Stomach smooth muscle (tissue), 2 donors: ENCODE measurements around the gene PARP1.

Experiments used
- H3K27ac ChIP-seq: one replicate; pipeline ENCODE4 v1.7.0; 2013; ENCODE audit warnings: mild to moderate bottlenecking, low read length, inconsistent platforms
- H3K27me3 ChIP-seq, 2 donors: one replicate each; pipeline ENCODE4 v1.7.0; 2013; ENCODE audit warnings: low read length in 2 of 2; ENCODE audit not compliant: insufficient read depth in 2 of 2, control insufficient read depth in 1 of 2
- H3K36me3 ChIP-seq, 2 donors: one replicate each; pipeline ENCODE4 v1.7.0; 2013; ENCODE audit warnings: low read length in 2 of 2; ENCODE audit not compliant: control insufficient read depth in 2 of 2, insufficient read depth in 2 of 2
- H3K4me1 ChIP-seq: one replicate; pipeline ENCODE4 v1.7.0; 2013; ENCODE audit warnings: low read length; ENCODE audit not compliant: control insufficient read depth, insufficient read depth
- H3K4me3 ChIP-seq, 2 donors: one replicate each; pipeline ENCODE4 v1.7.0; 2013; ENCODE audit warnings: low read length in 2 of 2
- H3K9ac ChIP-seq, 2 donors: one replicate each; pipeline ENCODE4 v1.7.0; 2013; ENCODE audit warnings: low read length in 2 of 2, mild to moderate bottlenecking in 1 of 2
- H3K9me3 ChIP-seq, 2 donors: one replicate each; pipeline ENCODE4 v1.7.0; 2013; ENCODE audit warnings: low read length in 2 of 2; ENCODE audit not compliant: control insufficient read depth in 2 of 2
- donor health status: healthy.
- donor health status: Pancreatic carcinoma.

The PARP1 gene

DNA sequence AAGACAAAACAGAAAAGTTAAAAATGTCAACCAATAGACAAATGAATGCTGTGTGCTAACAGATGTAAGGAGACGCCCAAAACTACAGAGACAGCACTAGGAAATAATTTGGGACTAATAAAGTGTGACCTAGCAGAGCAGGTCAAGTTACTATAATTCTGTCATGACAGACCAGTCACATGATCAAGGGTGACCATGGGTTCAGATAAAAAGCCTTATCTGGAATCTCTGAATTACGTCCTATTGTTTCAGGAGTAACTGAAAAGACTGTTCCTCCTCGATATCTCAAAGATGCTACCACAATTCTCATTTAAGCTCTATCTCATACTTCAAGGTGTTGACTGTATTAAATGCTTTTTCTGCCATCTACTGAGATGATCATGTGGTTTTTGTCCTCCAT, 31.6 kb downstream of the PARP1 start:
- Histone ChIP-seq H3K36me3 (peaks cover 84 to 88% of the 10 kb centered on the region in 2 donors), H3K27me3 (no peaks in the 10 kb centered on the region), H3K4me1 (no peaks in the 10 kb centered on the region), H3K9me3 (no peaks in the 10 kb centered on the region), H3K9ac (no peak overlapping the region), H3K27ac (no peak overlapping the region), H3K4me3 (no peak overlapping the region)

DNA sequence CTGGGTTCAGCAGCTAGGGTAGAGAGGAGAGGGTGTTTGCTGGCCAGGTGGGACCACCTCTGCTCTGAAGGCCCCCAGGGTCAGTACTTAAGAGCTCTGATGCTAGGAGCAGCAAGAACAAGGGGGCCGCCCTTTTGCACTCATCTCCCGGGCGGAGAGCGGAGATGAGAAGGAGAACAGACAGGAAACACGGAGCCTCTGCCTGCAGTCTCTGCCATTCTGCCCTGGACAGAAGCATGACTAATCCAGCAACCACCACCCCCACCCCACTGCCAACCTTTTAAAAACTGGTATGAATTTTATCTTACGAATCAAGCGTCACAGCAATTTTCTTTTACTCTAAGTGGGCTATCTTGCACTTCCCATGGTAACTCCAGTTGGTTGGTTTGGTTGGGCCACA, 34.5 kb downstream of the PARP1 start:
- Histone ChIP-seq H3K9me3 (no peaks in the 10 kb centered on the region), H3K36me3 (peaks cover 69 to 80% of the 10 kb centered on the region in 2 donors), H3K4me1 (no peaks in the 10 kb centered on the region), H3K27me3 (no peaks in the 10 kb centered on the region), H3K4me3 (no peak overlapping the region), H3K9ac (no peak overlapping the region), H3K27ac (no peak overlapping the region)

DNA sequence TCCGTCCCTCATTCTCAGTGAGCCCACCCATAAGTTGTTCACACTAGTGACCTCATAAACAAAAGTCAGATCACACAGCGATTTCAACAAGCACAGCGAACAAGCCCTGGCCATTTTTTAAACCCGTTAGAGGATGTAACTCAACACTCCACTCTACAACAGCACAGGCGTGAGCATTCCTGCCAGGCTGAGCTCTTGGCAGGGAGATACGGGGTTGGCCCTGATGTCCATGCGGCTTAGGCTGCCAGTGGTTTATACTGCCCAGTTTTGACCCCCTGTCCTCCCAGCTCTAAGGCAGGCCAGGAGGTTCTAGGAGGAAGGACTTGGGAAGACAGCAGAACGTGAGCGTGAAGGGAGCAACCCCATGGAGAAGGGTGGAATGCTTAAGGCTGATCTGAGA, 35.0 kb downstream of the PARP1 start:
- Histone ChIP-seq H3K4me1 (no peaks in the 10 kb centered on the region), H3K4me3 (no peak overlapping the region), H3K9me3 (no peaks in the 10 kb centered on the region), H3K27ac (no peak overlapping the region), H3K9ac (no peak overlapping the region), H3K36me3 (peaks cover 71 to 82% of the 10 kb centered on the region in 2 donors), H3K27me3 (no peaks in the 10 kb centered on the region)

DNA sequence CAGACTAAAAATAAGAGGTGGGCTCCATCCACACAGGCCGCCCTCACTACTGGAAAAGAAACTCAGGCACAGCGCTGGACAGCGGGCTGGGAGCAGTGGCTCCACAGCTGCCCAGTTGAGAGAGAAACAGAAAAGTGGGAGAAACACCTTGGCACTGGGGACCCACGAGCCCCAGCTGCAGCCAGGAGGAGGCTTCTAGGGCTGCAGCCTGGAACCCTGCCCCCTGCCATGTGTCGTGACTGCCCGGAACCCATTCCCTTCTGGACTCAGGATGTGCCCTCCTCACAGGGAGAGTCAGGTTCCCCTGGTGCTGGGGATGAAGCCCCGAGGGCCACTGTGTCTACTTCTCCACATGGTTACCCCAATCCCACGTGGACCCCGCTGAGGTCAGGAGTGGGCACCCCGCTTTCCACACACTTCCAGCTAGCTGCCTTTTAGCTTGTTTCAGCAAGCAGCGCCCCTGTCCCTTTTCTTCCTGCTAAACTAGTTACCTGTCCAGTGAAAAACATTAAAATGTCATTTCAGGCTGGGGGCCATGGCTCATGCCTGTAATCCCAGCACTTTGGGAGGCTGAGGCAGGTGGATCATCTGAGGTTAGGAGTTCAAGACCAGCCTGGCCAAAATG, 35.9 kb downstream of the PARP1 start:
- no peaks in the 10 kb centered on the region for H3K27me3 ChIP-seq
- H3K27ac ChIP-seq: no peak overlapping the region
- H3K36me3 ChIP-seq: peaks cover 74 to 83% of the 10 kb centered on the region in 2 donors

DNA sequence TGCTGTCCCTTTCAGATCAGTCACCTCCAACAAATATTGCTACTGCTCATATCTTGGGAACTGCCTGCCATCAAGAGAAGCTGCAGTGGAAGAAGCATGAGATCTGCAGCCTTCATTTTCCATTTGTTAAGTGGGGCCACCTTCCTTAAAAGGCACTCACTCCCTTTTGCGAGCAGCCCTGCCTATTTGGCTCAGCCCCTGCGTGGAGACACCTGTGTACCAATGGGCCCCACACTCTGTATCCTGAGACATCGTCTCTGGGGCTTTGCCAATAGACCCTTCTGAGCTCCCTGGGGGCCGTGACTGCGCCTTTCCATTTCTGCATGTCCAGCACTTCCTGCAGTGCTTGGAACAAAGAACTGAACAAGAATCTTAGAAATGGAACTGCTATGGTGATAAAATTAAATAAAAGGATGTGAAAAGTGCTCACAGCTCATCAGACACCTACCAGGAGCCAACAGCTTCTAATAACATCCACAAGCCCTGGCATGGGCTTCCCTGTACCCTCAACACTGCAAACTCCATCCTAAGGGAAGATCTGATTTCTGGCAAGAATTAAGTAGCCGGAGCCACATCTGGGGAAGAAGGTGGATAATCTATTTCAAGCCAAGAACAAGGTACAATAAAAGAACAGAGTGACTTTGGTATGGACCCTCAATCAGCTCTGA, 36.7 kb downstream of the PARP1 start:
- Histone ChIP-seq H3K9ac (no peak overlapping the region), H3K4me1 (no peaks in the 10 kb centered on the region), H3K4me3 (no peak overlapping the region), H3K36me3 (peaks cover 74 to 83% of the 10 kb centered on the region in 2 donors), H3K27me3 (no peaks in the 10 kb centered on the region), H3K27ac (no peak overlapping the region), H3K9me3 (no peaks in the 10 kb centered on the region)

More for the DNA sequence above, 35.9 kb downstream of the PARP1 start:
- Histone ChIP-seq H3K4me3 (no peak overlapping the region), H3K9ac (no peak overlapping the region), H3K9me3 (no peaks in the 10 kb centered on the region), H3K4me1 (no peaks in the 10 kb centered on the region)

DNA sequence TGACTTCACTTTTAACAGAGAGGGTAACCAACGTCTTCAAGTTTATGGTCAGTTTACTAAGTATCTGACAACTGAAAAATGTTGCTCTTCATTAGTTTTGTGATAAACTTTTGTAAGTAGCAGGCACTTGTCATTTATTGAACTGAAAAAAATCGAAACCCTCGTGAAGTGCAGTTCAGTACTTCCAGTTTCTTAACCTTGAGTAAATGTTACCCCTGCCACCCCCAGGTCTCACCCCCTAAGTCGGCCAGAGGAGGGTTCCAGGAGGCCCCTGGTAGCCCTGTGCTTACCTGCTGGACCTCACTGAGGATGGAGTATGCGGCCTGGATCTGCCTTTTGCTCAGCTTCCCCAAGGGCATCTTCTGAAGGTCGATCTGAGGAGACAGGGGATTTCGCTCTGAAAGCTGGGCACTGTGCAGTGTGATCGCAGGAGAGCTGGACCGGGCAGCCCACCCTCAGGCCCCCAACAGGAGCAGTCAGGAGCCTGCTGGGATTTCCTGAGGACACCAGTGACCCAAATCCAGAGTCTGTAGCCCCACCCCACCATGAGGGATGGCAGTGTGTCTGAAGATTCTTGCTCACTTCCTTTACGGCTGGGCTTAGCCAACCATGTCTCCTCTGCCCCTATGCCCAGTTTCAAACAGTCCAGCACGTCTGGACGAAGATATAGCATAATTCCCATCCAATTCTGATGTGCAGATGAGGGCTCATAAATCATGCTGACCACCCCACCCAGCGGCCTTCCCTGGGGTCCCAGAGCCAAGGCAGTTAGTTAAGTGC, 37.6 kb downstream of the PARP1 start:
- H3K9me3 ChIP-seq: no peaks in the 10 kb centered on the region
- no peaks in the 10 kb centered on the region for H3K4me1 ChIP-seq
- no peak overlapping the region for H3K4me3 ChIP-seq
- H3K27me3 ChIP-seq: no peaks in the 10 kb centered on the region
- peaks cover 74 to 83% of the 10 kb centered on the region in 2 donors for H3K36me3 ChIP-seq
- H3K9ac ChIP-seq: no peak overlapping the region
- no peak overlapping the region for H3K27ac ChIP-seq

DNA sequence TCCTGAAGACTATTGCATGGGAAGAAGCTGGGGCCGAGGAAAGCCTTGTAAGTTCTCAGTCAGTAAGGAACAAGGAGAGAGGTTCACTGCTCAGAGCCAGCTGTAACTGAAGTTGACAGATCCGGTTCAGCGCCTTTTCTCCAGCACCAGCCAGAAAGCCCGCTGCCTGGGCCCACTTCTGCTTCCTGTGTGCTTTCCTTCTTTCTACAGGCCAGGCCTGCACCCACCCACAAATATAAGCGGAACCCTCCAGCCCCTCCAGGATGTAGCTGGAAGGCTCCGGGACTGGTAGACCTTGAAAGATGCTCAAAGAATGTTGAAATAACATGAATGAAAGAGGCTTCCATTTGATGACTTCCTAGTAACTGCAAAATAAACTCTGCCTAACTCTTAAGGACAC, 38.8 kb downstream of the PARP1 start:
- H3K4me3 ChIP-seq: no peak overlapping the region
- peaks cover 73 to 82% of the 10 kb centered on the region in 2 donors for H3K36me3 ChIP-seq
- no peak overlapping the region for H3K27ac ChIP-seq
- H3K9ac ChIP-seq: no peak overlapping the region
- H3K4me1 ChIP-seq: no peaks in the 10 kb centered on the region
- no peaks in the 10 kb centered on the region for H3K9me3 ChIP-seq
- no peaks in the 10 kb centered on the region for H3K27me3 ChIP-seq

DNA sequence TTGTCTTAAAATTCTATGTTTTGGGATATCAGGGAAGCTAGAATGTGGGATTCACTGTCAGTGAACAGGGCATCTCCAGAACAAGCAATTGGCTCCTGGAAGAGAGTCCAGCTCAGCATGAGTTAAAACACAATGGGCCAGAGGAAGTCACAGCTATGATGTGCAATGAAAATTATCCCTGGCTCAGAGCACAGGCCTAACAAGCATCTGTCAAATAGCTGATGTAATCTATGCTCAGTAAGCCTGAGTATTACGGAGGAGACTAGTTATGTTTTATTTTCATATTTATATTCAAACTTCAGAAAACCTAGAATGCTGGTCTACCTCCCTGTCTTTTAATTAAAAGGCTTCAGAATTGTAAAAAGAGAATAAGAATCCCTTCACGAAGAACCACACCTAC, 41.6 kb downstream of the PARP1 start:
- no peak overlapping the region for H3K9ac ChIP-seq
- H3K9me3 ChIP-seq: no peaks in the 10 kb centered on the region
- no peaks in the 10 kb centered on the region for H3K4me1 ChIP-seq
- H3K27ac ChIP-seq: no peak overlapping the region
- H3K4me3 ChIP-seq: no peak overlapping the region
- H3K36me3 ChIP-seq: peaks cover 72 to 84% of the 10 kb centered on the region in 2 donors
- H3K27me3 ChIP-seq: no peaks in the 10 kb centered on the region

DNA sequence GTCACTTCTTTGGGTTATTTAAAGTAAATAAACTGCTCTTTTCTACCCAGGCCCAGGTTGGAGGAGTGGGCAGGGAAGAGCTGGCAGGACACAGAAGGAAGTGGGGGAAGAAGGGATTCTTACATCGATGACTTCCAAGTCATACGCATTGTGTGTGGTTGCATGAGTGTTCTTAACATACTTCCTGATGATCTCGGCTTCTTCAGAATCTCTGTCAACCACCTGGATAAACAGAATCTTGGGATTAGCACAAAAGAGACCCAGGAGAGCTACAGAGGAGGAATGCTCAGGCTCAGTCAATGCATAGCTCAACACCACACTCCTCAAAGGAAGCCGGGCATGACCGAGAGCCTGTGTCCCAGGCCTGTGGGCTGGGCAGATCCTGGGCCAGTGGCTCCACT, 42.1 kb downstream of the PARP1 start:
- no peak overlapping the region for H3K9ac ChIP-seq
- no peak overlapping the region for H3K4me3 ChIP-seq
- H3K4me1 ChIP-seq: no peaks in the 10 kb centered on the region
- H3K27ac ChIP-seq: no peak overlapping the region
- no peaks in the 10 kb centered on the region for H3K27me3 ChIP-seq
- H3K9me3 ChIP-seq: no peaks in the 10 kb centered on the region
- H3K36me3 ChIP-seq: peaks cover 75 to 83% of the 10 kb centered on the region in 2 donors

DNA sequence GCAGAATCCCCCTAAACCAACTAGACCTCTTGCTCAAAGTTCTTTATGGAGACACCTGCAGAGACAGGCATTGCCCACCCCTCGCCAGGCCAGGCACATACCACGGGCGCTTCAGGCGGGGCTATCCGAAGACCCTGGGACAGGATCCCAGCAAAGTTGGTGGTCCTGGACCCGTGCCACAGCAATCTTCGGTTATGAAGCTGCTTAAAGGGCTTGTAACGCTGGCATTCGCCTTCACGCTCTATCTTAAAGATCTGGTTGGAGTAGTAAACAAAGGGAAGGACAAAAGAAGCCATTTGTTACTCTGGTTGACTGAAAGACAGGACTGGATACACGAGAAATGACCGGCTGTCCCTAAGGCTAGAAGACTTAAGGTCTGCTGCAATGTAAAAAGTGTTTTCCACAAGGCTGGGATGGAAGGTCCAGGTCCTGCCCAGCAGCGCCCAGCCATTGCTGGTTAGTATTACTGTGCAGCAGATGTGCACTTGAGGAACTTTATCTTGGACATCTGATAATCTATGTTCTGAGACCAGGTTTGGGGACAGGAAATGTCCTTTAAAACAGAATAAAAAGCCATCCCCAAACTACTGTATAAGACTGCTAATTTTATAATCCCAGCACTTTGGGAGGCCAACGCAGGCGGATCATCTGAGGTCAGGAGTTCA, 42.9 kb downstream of the PARP1 start:
- peaks cover 74 to 80% of the 10 kb centered on the region in 2 donors for H3K36me3 ChIP-seq
- H3K4me3 ChIP-seq: no peak overlapping the region
- no peaks in the 10 kb centered on the region for H3K9me3 ChIP-seq
- no peak overlapping the region for H3K27ac ChIP-seq
- no peaks in the 10 kb centered on the region for H3K27me3 ChIP-seq
- no peaks in the 10 kb centered on the region for H3K4me1 ChIP-seq
- H3K9ac ChIP-seq: no peak overlapping the region
